Duodenal mucosa (tissue), 2 donors: Measurements from ENCODE around the gene MICAL3.

Experiments
- H3K27ac ChIP-seq: one replicate; pipeline ENCODE4 v1.7.0; 2013; ENCODE audit warnings: low read depth, low read length
- H3K27me3 ChIP-seq, 2 donors: one replicate each; pipeline ENCODE4 v1.7.0; 2013; ENCODE audit warnings: low read length in 2 of 2, control low read depth in 1 of 2; ENCODE audit not compliant: insufficient read depth in 2 of 2, control insufficient read depth in 1 of 2
- H3K36me3 ChIP-seq, 2 donors: one replicate each; pipeline ENCODE4 v1.7.0; 2013; ENCODE audit warnings: low read length in 2 of 2, control low read depth in 1 of 2; ENCODE audit not compliant: insufficient read depth in 2 of 2, control insufficient read depth in 1 of 2
- H3K4me1 ChIP-seq, 2 donors: one replicate each; pipeline ENCODE4 v1.7.0; 2013; ENCODE audit warnings: low read length in 2 of 2, control low read depth in 1 of 2; ENCODE audit not compliant: insufficient read depth in 2 of 2, control insufficient read depth in 1 of 2
- H3K4me3 ChIP-seq, 2 donors: one replicate each; pipeline ENCODE4 v1.7.0; 2013; ENCODE audit warnings: low read length in 2 of 2, low read depth in 1 of 2
- H3K9ac ChIP-seq, 2 donors: one replicate each; pipeline ENCODE4 v1.7.0; 2013; ENCODE audit warnings: low read length in 2 of 2, low read depth in 1 of 2
- H3K9me3 ChIP-seq, 2 donors: one replicate each; pipeline ENCODE4 v1.7.0; 2013; ENCODE audit warnings: low read length in 2 of 2, control low read depth in 1 of 2; ENCODE audit not compliant: control insufficient read depth in 1 of 2

The MICAL3 gene

DNA sequence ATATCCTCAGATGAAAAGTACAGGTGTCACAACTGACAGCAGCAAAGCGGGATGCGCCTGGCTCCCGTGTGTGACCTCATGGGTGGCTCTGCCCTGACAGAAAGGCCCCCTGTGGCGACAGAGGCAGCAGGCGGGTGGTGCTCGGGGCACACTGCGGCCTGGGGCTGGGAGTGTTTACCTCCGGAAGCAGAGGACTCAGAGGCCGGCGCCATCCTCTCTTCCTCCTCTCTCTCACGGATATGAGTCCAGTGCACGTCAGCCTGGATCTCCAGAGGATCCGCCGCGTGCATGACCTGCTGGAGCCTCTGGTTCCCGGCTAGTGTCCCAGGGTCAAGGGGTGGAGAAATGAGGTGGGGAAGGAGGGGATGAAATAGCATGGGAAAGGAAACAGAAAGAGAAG lies 196.9 kb downstream of the MICAL3 start:
- no peak overlapping the region for H3K27ac ChIP-seq
- no peaks in the 10 kb centered on the region for H3K27me3 ChIP-seq
- H3K9ac ChIP-seq = no peak overlapping the region

DNA sequence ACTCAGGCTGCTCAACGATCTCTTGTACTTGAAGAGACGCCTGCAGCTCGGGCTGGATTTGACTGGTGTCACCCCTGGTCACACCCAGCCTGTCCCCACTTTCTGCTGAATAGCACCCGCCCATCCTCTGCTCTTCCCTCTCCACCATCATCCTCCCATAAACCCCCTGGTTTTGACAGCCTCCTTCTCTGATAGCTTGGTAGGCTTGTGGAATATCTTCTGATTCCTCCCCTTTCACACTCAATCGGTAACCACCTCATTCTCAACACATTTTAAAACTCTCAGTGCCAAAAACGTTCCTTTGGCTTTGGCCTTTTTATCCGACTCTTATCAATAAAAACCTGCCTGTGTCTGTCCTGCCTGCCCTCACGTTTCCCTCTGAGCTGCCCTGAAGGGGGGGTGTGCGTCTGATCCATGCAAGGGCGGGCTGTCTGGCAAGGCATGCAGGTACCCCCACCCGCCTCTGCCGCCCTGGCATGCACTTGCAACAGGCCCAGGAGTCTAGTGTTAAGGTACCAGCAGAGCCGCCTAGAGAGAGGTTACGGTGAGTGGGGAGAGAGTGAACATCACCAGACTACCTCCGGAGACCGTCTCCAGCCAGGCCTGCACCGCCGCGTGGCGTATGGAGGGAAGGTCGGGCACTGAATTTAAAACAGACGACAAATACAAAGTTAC lies 198.3 kb downstream of the MICAL3 start:
- Histone ChIP-seq H3K4me1 (peaks cover 12 to 15% of the 10 kb centered on the region in 2 donors), H3K27ac (no peak overlapping the region), H3K9me3 (no peaks in the 10 kb centered on the region), H3K4me3 (no peak overlapping the region), H3K27me3 (no peaks in the 10 kb centered on the region), H3K9ac (no peak overlapping the region), H3K36me3 (peaks cover 18 to 49% of the 10 kb centered on the region in 2 donors)

More for the DNA sequence above, 196.9 kb downstream of the MICAL3 start:
- Histone ChIP-seq H3K4me3 (no peak overlapping the region), H3K4me1 (peaks cover 26 to 30% of the 10 kb centered on the region in 2 donors), H3K36me3 (peaks cover 17 to 36% of the 10 kb centered on the region in 2 donors), H3K9me3 (no peaks in the 10 kb centered on the region)

DNA sequence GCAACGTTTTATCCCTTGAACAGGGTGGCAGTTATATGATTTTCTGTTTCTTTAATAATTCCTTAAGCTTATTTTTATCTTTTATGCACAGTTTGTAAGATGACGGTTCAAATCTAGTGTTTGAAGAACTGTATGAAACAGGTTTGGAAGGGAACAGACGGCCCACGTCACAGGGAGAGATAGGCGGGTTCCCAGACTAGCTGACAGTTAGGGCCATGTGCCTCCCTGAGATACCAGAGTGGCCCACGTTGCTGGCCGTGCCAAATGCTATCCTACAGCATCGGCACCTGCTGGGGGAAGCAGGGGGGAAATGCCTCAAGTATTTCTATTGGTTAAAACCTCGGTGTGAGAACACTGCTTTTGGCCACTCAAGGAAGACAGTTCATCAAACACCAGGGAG lies 199.9 kb downstream of the MICAL3 start:
- Histone ChIP-seq H3K36me3 (peaks cover 18 to 49% of the 10 kb centered on the region in 2 donors), H3K9me3 (no peaks in the 10 kb centered on the region), H3K4me1 (no peaks in the 10 kb centered on the region), H3K4me3 (no peak overlapping the region), H3K27ac (no peak overlapping the region), H3K27me3 (no peaks in the 10 kb centered on the region), H3K9ac (no peak overlapping the region)

DNA sequence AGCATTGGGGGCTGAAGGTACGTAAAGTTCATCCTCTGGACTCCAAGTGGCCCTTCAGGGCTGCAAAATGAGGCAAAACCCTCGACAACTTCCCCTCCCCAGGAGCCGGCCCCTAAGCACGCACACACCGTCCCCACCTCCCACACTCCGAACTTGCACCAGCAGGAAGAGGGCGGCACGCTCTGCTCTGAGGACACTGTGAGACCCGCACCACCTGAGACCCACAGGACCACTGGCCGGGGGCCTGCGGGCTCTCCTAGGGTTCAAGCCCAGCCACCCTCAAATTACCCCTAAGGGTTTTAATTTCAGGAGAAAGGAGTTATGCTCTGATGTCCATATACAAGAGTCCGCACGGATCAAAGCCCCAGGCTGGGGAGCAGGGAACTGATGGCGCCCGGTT lies 200.4 kb downstream of the MICAL3 start:
- Histone ChIP-seq H3K36me3 (peaks cover 21 to 54% of the 10 kb centered on the region in 2 donors), H3K27me3 (no peaks in the 10 kb centered on the region), H3K27ac (no peak overlapping the region), H3K9ac (no peak overlapping the region), H3K4me3 (no peak overlapping the region), H3K9me3 (no peaks in the 10 kb centered on the region), H3K4me1 (no peaks in the 10 kb centered on the region)

DNA sequence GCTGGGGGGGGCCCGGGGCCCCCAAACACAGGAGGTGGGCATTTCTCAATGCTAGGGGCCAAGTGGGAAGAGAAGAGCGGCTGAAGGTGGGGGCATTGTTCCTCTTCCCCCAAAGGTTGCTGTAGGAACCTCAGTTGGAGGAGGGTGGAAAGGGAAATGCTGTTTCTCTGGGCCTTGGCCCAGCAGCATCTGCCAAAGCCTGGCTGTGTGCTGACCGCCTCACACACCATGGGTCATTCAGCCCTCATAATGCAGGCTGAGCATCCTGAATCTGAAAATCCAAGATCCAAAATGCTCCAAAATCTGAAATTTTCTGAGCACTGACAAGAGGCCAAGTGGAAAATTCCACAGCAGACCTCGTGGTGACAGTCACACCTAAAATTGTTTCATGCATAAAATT lies 201.1 kb downstream of the MICAL3 start:
- Histone ChIP-seq H3K36me3 (peaks cover 22 to 60% of the 10 kb centered on the region in 2 donors), H3K4me1 (no peaks in the 10 kb centered on the region), H3K9ac (no peak overlapping the region), H3K4me3 (no peak overlapping the region), H3K27ac (no peak overlapping the region), H3K27me3 (no peaks in the 10 kb centered on the region), H3K9me3 (no peaks in the 10 kb centered on the region)

DNA sequence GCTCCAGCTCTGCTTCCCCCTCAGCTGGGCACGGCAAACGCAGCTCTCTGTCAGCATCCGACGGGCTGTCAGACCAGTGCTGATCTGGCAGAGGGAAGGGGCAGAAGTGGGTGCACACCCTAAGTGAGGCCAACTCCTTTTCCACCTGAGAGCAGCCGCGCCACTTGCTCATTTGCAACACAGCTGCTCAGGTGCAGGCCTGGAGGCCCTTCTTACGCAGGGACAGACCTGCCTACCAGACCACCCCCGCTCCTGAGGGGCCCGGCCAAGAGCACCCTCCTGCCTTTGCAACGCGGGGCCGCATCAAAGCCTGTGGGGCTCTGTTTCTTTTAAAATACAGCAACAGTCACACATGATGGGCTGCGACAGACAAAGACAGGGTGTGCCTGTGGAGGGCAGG lies 202.3 kb downstream of the MICAL3 start:
- Histone ChIP-seq H3K4me1 (no peaks in the 10 kb centered on the region), H3K36me3 (peaks cover 11 to 51% of the 10 kb centered on the region in 2 donors), H3K4me3 (no peak overlapping the region), H3K27ac (no peak overlapping the region), H3K9ac (no peak overlapping the region), H3K27me3 (no peaks in the 10 kb centered on the region), H3K9me3 (no peaks in the 10 kb centered on the region)

DNA sequence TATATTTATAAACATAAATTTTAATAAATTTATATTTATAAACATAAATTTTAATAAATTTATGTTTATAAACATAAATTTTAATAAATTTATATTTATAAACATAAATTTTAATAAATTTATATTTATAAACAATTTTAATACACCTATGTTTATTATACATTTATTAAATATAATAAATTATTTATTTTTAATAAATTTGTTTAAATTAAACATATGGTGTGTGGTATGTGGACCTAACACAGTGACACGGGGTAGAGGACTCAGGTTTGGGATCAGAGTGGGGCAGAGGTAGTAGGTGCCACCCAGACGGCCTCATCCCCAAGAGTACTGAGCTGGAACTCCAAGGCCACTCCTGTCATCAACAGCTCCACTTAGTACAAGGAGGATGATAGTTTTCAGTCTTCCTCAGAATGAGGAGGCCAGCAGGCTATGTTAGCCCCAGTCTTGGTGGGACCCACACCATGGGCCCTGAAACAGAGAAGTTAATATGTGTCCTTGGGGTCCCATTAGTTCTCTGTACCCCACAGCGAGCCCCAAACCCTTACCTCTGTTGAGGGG lies 203.4 kb downstream of the MICAL3 start:
- Histone ChIP-seq H3K36me3 (peaks cover 12 to 50% of the 10 kb centered on the region in 2 donors), H3K9ac (no peak overlapping the region), H3K4me3 (no peak overlapping the region), H3K4me1 (no peaks in the 10 kb centered on the region), H3K9me3 (no peaks in the 10 kb centered on the region), H3K27ac (no peak overlapping the region), H3K27me3 (no peaks in the 10 kb centered on the region)

DNA sequence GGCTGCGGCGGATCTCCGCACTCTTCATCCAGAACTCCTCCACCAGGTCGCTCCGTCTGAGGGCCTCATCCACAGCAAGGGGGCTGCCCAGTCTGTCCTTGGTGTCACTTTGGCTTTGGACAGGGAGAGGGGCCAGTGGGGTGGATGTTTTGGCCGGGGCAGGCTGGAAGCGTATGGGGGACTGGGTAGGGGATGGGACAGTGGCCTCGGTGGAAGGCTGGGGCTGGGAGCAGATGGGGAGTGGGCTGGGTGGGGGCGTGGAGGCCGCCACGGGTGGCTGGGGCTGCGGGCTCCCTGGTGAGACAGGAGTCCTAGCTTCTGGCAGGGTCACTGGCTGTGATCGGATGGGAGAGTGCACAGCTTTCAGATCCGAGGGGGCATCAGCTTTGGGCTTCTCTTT lies 205.7 kb downstream of the MICAL3 start:
- H3K4me3 ChIP-seq = no peak overlapping the region
- H3K27me3 ChIP-seq = no peaks in the 10 kb centered on the region
- H3K9me3 ChIP-seq = no peaks in the 10 kb centered on the region
- no peaks in the 10 kb centered on the region for H3K4me1 ChIP-seq
- no peak overlapping the region for H3K9ac ChIP-seq
- peaks cover 16 to 59% of the 10 kb centered on the region in 2 donors for H3K36me3 ChIP-seq
- no peak overlapping the region for H3K27ac ChIP-seq

DNA sequence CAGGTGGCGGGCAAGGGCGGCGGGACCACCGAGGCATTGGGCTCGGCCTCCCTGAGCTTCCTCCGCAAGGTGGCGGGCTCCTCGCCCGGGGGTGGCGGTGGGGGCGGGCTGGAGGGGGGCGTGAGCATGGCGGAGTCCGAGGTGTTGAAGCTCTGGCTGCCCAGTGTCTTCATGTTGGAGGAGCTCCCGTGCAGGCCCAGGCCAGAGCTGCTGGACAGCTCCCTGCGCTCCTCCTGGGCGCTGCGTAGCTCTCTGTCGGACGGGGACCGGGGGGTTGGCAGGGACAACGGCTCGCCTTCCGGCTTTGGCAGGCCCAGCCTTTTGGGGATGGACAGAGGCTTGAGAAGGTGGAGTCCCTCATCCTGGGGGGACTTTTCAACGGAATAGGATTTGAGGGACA lies 206.2 kb downstream of the MICAL3 start:
- Histone ChIP-seq H3K27me3 (no peaks in the 10 kb centered on the region), H3K4me3 (no peak overlapping the region), H3K9me3 (no peaks in the 10 kb centered on the region), H3K4me1 (no peaks in the 10 kb centered on the region), H3K9ac (no peak overlapping the region), H3K36me3 (peaks cover 16 to 64% of the 10 kb centered on the region in 2 donors), H3K27ac (no peak overlapping the region)

DNA sequence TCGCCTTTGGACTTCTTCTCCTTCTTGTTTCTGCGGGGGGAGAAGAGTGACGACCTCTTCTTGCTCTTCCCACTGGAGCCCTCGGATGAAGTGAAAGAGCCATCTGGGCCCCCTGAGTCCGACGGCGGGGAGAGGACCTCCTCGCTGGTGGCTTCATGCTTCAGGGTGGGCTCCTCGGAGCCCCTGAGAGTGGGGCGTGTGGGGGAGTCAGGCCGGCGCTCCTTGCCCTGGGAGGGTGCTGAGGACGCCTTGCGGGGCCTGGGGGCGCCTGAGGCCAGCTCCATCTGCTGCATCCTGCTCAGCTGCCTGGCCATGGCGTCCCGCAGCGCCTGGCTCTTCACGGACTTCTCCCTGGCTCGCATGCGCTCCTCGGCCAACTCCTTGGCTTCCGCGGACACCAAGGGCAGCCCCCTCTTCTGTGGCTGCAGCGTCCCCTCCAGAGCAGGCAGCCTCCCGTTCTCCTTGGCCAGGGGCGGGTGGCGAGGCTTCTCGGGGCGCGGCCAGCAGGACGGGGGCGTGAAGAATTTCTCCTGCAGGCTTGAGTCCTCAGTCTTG lies 206.8 kb downstream of the MICAL3 start:
- H3K9ac ChIP-seq = no peak overlapping the region
- H3K36me3 ChIP-seq = peaks cover 15 to 65% of the 10 kb centered on the region in 2 donors
- no peaks in the 10 kb centered on the region for H3K9me3 ChIP-seq

More for the DNA sequence above, 206.8 kb downstream of the MICAL3 start:
- Histone ChIP-seq H3K27ac (no peak overlapping the region), H3K4me1 (no peaks in the 10 kb centered on the region), H3K4me3 (no peak overlapping the region), H3K27me3 (no peaks in the 10 kb centered on the region)
